GM12878 (cell line): ENCODE measurements around the gene KRTAP10-5. TPM values are rescaled to one million over a fixed set of nuclear protein-coding genes. Genes with fewer than 3 reads are reported as not detected.
"Not testable (repeated sequence)": the region's sequence is repeated elsewhere in the genome, so short reads cannot be mapped to it uniquely, and the experiment has no call there.

Source experiments
- ATAC-seq: fragments of 200-7000 bp; cut with Tn5 transposase; 3 replicates; pipeline ENCODE4 v1.9.1; 2020; ENCODE audit warnings: mild to moderate bottlenecking, moderate library complexity
- BruUV-seq: library from RNA; stranded (reverse); fragments of 400-500 nt; replicated peaks from 2 replicates; lab custom pipeline; 2021; lab: Mats Ljungman, UMichigan
- CTCF ChIA-PET: fragments of 300-600 bp; sonication (Branson Sonifier 250); formaldehyde crosslinking; extraction: SDS; loops from one replicate; lab custom pipeline; 2021; ENCODE audit warnings: inconsistent platforms; lab: Yijun Ruan, JAX
- POLR2A ChIA-PET: fragments of 350-600 bp; formaldehyde crosslinking; extraction: SDS; loops from one replicate; lab custom pipeline; 2021; ENCODE audit warnings: inconsistent platforms; lab: Charles Lee
- RAD21 ChIA-PET: fragments of 300-600 bp; sonication (Branson Sonifier 250); formaldehyde crosslinking; loops from one replicate; lab custom pipeline; 2023; ENCODE audit warnings: antibody characterized with exemption; ENCODE audit not compliant: unreplicated experiment; lab: Charles Lee
- SMC1A ChIA-PET: fragments of 300-600 bp; sonication (Branson Sonifier 250); formaldehyde crosslinking; loops from one replicate; lab custom pipeline; 2023; ENCODE audit not compliant: unreplicated experiment, uncharacterized antibody; lab: Charles Lee
- DNase-seq: peaks from one replicate; pipeline ENCODE4 v3.0.0-alpha.2; 2011; ENCODE audit warnings: low read depth, low spot score
- FAIRE-seq: peaks from 3 replicates; lab custom pipeline; 2011; peaks lifted over from hg19 to GRCh38; lab: Jason Lieb, UNC
- H2AFZ ChIP-seq: 2 replicates; pipeline ENCODE4 v1.6.0; 2011; ENCODE audit warnings: low read depth, low read length, control low read depth; ENCODE audit not compliant: control insufficient read depth
- H3K27ac ChIP-seq: 2 replicates; pipeline ENCODE4 v1.5.1; 2011; ENCODE audit warnings: control low read depth; ENCODE audit not compliant: control insufficient read depth, insufficient read depth
- H3K27me3 ChIP-seq, 2 experiments: replicated peaks in 1 of 2; 2 replicates each; pipeline versions ENCODE4 v1.6.0 to v1.6.1; 2011; ENCODE audit warnings: low read length in 1 of 2; ENCODE audit not compliant: control insufficient read depth in 2 of 2, insufficient read depth in 2 of 2
- H3K36me3 ChIP-seq, 2 experiments: 2 replicates each; pipeline ENCODE4 v1.5.1; 2011; ENCODE audit warnings: low read length in 1 of 2; ENCODE audit not compliant: control insufficient read depth in 2 of 2, insufficient read depth in 2 of 2
- H3K4me1 ChIP-seq: 2 replicates; pipeline ENCODE4 v1.6.1; 2011; ENCODE audit warnings: mild to moderate bottlenecking, low read length, moderate library complexity, mixed read lengths; ENCODE audit not compliant: control insufficient read depth, insufficient read depth
- H3K4me2 ChIP-seq: 2 replicates; pipeline ENCODE4 v1.6.0; 2011; ENCODE audit warnings: control low read depth; ENCODE audit not compliant: control insufficient read depth, insufficient read depth
- H3K4me3 ChIP-seq: fragments of 200-600 bp; sonication (generic); 2 replicates; pipeline ENCODE4 v1.5.1; 2016
- H3K79me2 ChIP-seq: 2 replicates; pipeline ENCODE4 v1.6.0; 2011; ENCODE audit warnings: low read length; ENCODE audit not compliant: control insufficient read depth, insufficient read depth
- H3K9ac ChIP-seq: 2 replicates; pipeline ENCODE4 v1.8.0; 2011; ENCODE audit warnings: low read length, control low read depth, mixed read lengths; ENCODE audit not compliant: control insufficient read depth, insufficient read depth
- H3K9me3 ChIP-seq: replicated peaks from 3 replicates; pipeline ENCODE4 v1.5.1; 2011; ENCODE audit warnings: mild to moderate bottlenecking, low read length; ENCODE audit not compliant: control insufficient read depth, insufficient read depth
- H4K20me1 ChIP-seq: 2 replicates; pipeline ENCODE4 v1.6.0; 2011; ENCODE audit not compliant: control insufficient read depth, insufficient read depth
- WGBS: methylation state at CpG from one replicate; pipeline ENCODE4 v1.1.6; 2016; ENCODE audit warnings: low lambda C conversion rate; ENCODE audit not compliant: insufficient replicate concordance, insufficient coverage; ENCODE audit errors: missing lambda C conversion rate; 5-methylcytosine and 5-hydroxymethylcytosine counted together
- in situ Hi-C: fragments of 300-500 bp; cut with MboI; formaldehyde crosslinking; loops from 9 replicates; pipeline ENCODE4 v1.14.3; 2018; ENCODE audit warnings: mixed read lengths
- intact Hi-C: fragments of 100-400 bp; cut with micrococcal nuclease; formaldehyde crosslinking; loops from one replicate; pipeline ENCODE4 v1.14.2; 2022; ENCODE audit not compliant: unreplicated experiment
- polyA plus RNA-seq, 11 experiments: library from polyadenylated mRNA; depleted of rRNA in 4 of 11; unstranded in 6 of 11; stranded (reverse) in 5 of 11; fragments of >200 nt; fragmentation: Nextera tagmentation in 4 of 11; fragmentation: Illumina TruSeq in 1 of 11; extraction: Ambion mirVana in 4 of 11; extraction: Trizol in 1 of 11; gene quantifications; 1 replicate in 1 of 11; 2 replicates in 10 of 11; pipeline versions ENCODE4 v1.2.1 to v1.2.3, GENCODE V29; 2011 to 2016; ENCODE audit warnings: inconsistent platforms in 2 of 11, missing spikeins in 2 of 11, low read depth in 1 of 11
- total RNA-seq, 4 experiments: library from RNA; depleted of rRNA in 3 of 4; stranded (reverse); fragments of >200 nt in 3 of 4; fragmentation: Illumina TruSeq in 1 of 4; extraction: Trizol in 1 of 4; gene quantifications; 2 replicates each; pipeline versions ENCODE4 v1.2.1 to v1.2.3, GENCODE V29; 2013 to 2021

KRTAP10-5 gene
- total and polyA plus RNA-seq, 10 of the 15 experiments (the other 5 are each of a cell fraction or from before 2014, with no cell fraction given): not detected

GRCh38 chr21:44591801-44592130 is 11.4 kb upstream of the KRTAP10-5 start:
- DNase-seq, in situ Hi-C loops: not testable (repeated sequence)

GRCh38 chr21:44590897-44591800 is 10.7 kb upstream of the KRTAP10-5 start:
- POLR2A ChIA-PET, RAD21 ChIA-PET: not testable (repeated sequence)

More at GRCh38 chr21:44591801-44592130, 11.4 kb upstream of the KRTAP10-5 start:
- H3K4me2 ChIP-seq, POLR2A ChIA-PET, H3K9ac ChIP-seq, H2AFZ ChIP-seq, H3K27me3 ChIP-seq, ATAC-seq, BruUV-seq, RAD21 ChIA-PET, H3K4me1 ChIP-seq, H3K4me3 ChIP-seq, SMC1A ChIA-PET, H3K36me3 ChIP-seq, H4K20me1 ChIP-seq, CTCF ChIA-PET, FAIRE-seq, intact Hi-C loops, H3K9me3 ChIP-seq, H3K27ac ChIP-seq, H3K79me2 ChIP-seq: not testable (repeated sequence)
- WGBS: 0% methylated on average over 2 of the region's 4 CpGs

More at GRCh38 chr21:44590897-44591800, 10.7 kb upstream of the KRTAP10-5 start:
- H3K4me3 ChIP-seq, H3K27me3 ChIP-seq, ATAC-seq, H3K4me1 ChIP-seq, DNase-seq, H2AFZ ChIP-seq, H3K4me2 ChIP-seq, CTCF ChIA-PET, in situ Hi-C loops, H4K20me1 ChIP-seq, H3K36me3 ChIP-seq, SMC1A ChIA-PET, BruUV-seq, H3K9me3 ChIP-seq, intact Hi-C loops, H3K79me2 ChIP-seq, H3K27ac ChIP-seq, H3K9ac ChIP-seq, FAIRE-seq: not testable (repeated sequence)
- WGBS: 33% methylated on average over 11 of the region's 19 CpGs
